Coronary artery (tissue), 2 donors: Measurements from ENCODE around the gene CBFA2T2.
"Not testable (repeated sequence)": the region's sequence is repeated elsewhere in the genome, so short reads cannot be mapped to it uniquely, and the experiment has no call there.

Experiments used
- DNase-seq: peaks from one replicate; pipeline ENCODE4 v3.0.0-alpha.2; 2017; ENCODE audit warnings: low spot score
- H3K27ac ChIP-seq, 2 donors: fragments of 200-600 bp; sonication (generic); one replicate each; pipeline ENCODE4 v1.5.1; 2016 to 2019
- H3K4me3 ChIP-seq: fragments of 200-600 bp; sonication (generic); 2 replicates; pipeline ENCODE4 v1.5.1; 2016; ENCODE audit warnings: mild to moderate bottlenecking, moderate library complexity
- CTCF ChIP-seq: fragments of 200-600 bp; sonication (generic); IDR thresholded peaks from one replicate; pipeline ENCODE4 v1.5.1; 2019; ENCODE audit warnings: antibody characterized with exemption

The CBFA2T2 gene

GRCh38 chr20:33463332-33464101 lies 26.4 kb upstream of the CBFA2T2 start:
- TF ChIP-seq CTCF: no peak
- H3K27ac ChIP-seq: no peak overlapping the region
- H3K4me3 ChIP-seq: no peak overlapping the region
- no peak for DNase-seq

GRCh38 chr20:33464759-33465158 lies 25.1 kb upstream of the CBFA2T2 start:
- DNase-seq, H3K27ac ChIP-seq, H3K4me3 ChIP-seq: not testable (repeated sequence)

- Histone ChIP-seq H3K4me3 (no peak overlapping the region), H3K27ac (no peak overlapping the region)
- no peak for DNase-seq
- no peak for TF ChIP-seq CTCF
These were observed 24.2 kb upstream of the CBFA2T2 start for GRCh38 chr20:33465481-33466302.

GRCh38 chr20:33466303-33466646 lies 23.6 kb upstream of the CBFA2T2 start:
- TF ChIP-seq CTCF: no peak
- no peak overlapping the region for H3K27ac ChIP-seq
- no peak overlapping the region for H3K4me3 ChIP-seq
- DNase-seq: no peak

GRCh38 chr20:33470457-33470856 lies 19.4 kb upstream of the CBFA2T2 start:
- Histone ChIP-seq H3K4me3 (no peak overlapping the region), H3K27ac (no peak overlapping the region)
- TF ChIP-seq CTCF: no peak
- DNase-seq: no peak

- no peak for DNase-seq
- no peak overlapping the region for H3K27ac ChIP-seq
- H3K4me3 ChIP-seq: no peak overlapping the region
- TF ChIP-seq CTCF: no peak
These were observed 19.0 kb upstream of the CBFA2T2 start for GRCh38 chr20:33470866-33471265.

GRCh38 chr20:33472868-33473435 lies 16.9 kb upstream of the CBFA2T2 start:
- no peak overlapping the region for H3K27ac ChIP-seq

More at GRCh38 chr20:33472868-33473435, 16.9 kb upstream of the CBFA2T2 start:
- no peak overlapping the region for H3K4me3 ChIP-seq
- no peak for DNase-seq
- no peak for TF ChIP-seq CTCF
